Gastrocnemius medialis (tissue), 4 donors: ENCODE data around the gene SATB2.

Source experiments
- POLR2A ChIP-seq, 2 donors: fragments of 450-650 bp; IDR thresholded peaks; one replicate each; pipeline ENCODE4 v1.6.1; 2017; ENCODE audit warnings: antibody characterized with exemption in 2 of 2, mild to moderate bottlenecking in 2 of 2, moderate library complexity in 2 of 2
- TF ChIP-seq, protein P1 (sequence below), 5 experiments: fragments of 450-650 bp in 3 of 5; fragments of 200-600 bp in 2 of 5; sonication (generic) in 2 of 5; IDR thresholded peaks in 4 of 5; conservative IDR thresholded peaks in 1 of 5; 1 replicate in 4 of 5; 2 replicates in 1 of 5; pipeline ENCODE4 v1.5.1; 2016 to 2019; ENCODE audit warnings: antibody characterized with exemption in 5 of 5, mild to moderate bottlenecking in 3 of 5, moderate library complexity in 3 of 5

DNA sequence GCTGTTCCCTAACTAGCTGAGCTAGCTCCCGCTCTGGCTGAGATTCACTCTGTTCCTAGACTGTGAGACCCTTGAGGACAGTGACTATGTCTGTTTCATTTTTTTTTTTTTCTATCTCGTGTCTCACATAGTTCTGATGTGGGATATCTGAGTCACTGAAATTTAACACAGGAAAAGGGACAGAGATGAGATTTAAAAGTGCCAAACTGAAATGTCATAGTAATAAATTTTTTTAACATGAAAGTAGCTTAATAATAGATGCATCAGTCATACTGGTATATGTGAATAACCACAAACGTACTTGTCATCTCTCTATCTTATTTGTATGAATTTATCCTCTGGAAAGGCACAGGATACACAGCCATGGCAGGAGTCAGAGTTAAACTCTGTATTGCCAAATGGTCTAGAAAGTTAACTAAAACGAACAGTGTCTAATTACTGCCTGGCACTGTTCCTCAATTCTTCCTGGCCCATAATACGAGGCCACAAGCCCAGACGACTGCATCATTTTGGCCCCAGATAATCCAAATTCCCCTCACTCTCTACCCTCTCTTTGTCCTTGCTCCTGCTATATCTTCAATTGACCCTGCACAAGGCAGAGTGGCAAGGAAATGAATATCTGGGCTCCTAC is 87.5 kb downstream of the SATB2 start:
- TF ChIP-seq, protein P1, sequence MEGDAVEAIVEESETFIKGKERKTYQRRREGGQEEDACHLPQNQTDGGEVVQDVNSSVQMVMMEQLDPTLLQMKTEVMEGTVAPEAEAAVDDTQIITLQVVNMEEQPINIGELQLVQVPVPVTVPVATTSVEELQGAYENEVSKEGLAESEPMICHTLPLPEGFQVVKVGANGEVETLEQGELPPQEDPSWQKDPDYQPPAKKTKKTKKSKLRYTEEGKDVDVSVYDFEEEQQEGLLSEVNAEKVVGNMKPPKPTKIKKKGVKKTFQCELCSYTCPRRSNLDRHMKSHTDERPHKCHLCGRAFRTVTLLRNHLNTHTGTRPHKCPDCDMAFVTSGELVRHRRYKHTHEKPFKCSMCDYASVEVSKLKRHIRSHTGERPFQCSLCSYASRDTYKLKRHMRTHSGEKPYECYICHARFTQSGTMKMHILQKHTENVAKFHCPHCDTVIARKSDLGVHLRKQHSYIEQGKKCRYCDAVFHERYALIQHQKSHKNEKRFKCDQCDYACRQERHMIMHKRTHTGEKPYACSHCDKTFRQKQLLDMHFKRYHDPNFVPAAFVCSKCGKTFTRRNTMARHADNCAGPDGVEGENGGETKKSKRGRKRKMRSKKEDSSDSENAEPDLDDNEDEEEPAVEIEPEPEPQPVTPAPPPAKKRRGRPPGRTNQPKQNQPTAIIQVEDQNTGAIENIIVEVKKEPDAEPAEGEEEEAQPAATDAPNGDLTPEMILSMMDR (IDR thresholded peaks at IDR 0.05 in 4 of 5, conservative IDR thresholded peaks at IDR 0.05 in 1 of 5) = no peak
- TF ChIP-seq POLR2A (IDR thresholded peaks at IDR 0.05) = no peak
